SK-N-SH (cell line): ENCODE data around the gene TICAM2.

Experiments used
- ELF1 ChIP-seq: IDR thresholded peaks from 2 replicates; pipeline ENCODE4 v1.4.0; 2012
- JUND ChIP-seq: IDR thresholded peaks from 2 replicates; pipeline ENCODE4 v1.4.0; 2012
- RAD21 ChIP-seq: IDR thresholded peaks from 2 replicates; pipeline ENCODE4 v1.6.1; 2012; ENCODE audit warnings: mild to moderate bottlenecking, low read length
- SMC3 ChIP-seq: IDR thresholded peaks from 2 replicates; pipeline ENCODE4 v1.6.1; 2012; ENCODE audit warnings: low read depth, low read length, improper control_type of control experiment
- TF ChIP-seq, protein P1 (sequence below): fragments of 200-600 bp; sonication (generic); IDR thresholded peaks from 2 replicates; pipeline ENCODE4 v1.6.1; 2017; ENCODE audit warnings: antibody characterized with exemption, mild to moderate bottlenecking, moderate library complexity

DNA sequence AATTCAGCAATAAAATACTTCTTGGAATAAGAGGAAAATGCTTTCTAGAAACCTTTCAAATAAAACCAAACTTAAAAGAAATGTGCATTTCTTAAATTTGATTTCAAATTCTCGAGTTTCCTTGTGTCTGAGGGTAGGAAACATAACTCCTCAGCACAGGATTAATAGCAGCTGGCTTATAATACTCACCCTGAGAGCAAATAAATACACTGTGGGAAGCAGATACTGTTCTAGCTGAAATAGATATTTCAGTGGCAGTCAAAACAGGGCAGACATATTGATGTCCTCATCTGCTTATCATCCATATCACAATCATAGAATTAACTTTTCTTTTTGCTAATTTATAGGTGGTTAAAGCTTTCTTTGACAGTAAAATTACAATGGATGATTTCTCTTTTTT lies 33.6 kb downstream of the TICAM2 start:
- TF ChIP-seq JUND, result no peak
- no peak for TF ChIP-seq SMC3
- no peak for TF ChIP-seq RAD21
- no peak for TF ChIP-seq ELF1
- TF ChIP-seq, protein P1, sequence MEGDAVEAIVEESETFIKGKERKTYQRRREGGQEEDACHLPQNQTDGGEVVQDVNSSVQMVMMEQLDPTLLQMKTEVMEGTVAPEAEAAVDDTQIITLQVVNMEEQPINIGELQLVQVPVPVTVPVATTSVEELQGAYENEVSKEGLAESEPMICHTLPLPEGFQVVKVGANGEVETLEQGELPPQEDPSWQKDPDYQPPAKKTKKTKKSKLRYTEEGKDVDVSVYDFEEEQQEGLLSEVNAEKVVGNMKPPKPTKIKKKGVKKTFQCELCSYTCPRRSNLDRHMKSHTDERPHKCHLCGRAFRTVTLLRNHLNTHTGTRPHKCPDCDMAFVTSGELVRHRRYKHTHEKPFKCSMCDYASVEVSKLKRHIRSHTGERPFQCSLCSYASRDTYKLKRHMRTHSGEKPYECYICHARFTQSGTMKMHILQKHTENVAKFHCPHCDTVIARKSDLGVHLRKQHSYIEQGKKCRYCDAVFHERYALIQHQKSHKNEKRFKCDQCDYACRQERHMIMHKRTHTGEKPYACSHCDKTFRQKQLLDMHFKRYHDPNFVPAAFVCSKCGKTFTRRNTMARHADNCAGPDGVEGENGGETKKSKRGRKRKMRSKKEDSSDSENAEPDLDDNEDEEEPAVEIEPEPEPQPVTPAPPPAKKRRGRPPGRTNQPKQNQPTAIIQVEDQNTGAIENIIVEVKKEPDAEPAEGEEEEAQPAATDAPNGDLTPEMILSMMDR, result no peak
